ENCODE measurements around the gene TNFAIP3.
"Not testable (repeated sequence)": the region's sequence is repeated elsewhere in the genome, so short reads cannot be mapped to it uniquely, and the experiment has no call there.

DNA sequence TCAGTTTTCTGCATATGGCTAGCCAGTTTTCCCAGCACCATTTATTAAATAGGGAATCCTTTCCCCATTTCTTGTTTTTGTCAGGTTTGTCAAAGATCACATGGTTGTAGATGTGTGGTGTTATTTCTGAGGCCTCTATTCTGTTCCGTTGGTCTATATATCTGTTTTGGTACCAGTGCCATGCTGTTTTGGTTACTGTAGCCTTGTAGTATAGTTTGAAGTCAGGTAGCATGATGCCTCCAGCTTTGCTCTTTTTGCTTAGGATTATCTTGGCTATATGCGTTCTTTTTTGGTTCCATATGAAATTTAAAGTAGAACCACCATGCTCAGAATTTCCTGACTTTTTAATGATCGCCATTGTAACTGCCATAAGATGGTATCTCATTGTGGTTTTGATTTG, 19.2 kb downstream of the TNFAIP3 start:
- TF ChIP-seq POLR2AphosphoS5 (IDR thresholded peaks at IDR 0.05; ENCODE audit: insufficient read depth, low read depth, low read length); JUN (IDR thresholded peaks at IDR 0.05; ENCODE audit: borderline replicate concordance, insufficient read depth, insufficient read length, low read depth); MAX (IDR thresholded peaks at IDR 0.05; ENCODE audit: insufficient read depth, insufficient read length); MYC (IDR thresholded peaks at IDR 0.05; ENCODE audit: low read depth, low read length); POLR2A (IDR thresholded peaks at IDR 0.05; ENCODE audit: low read depth, low read length); EZH2 (IDR thresholded peaks at IDR 0.05; ENCODE audit: borderline replicate concordance, low read depth, low read length, severe bottlenecking); GATA2 (IDR thresholded peaks at IDR 0.05; ENCODE audit: insufficient read depth, insufficient read length, low read depth, low read length): not testable (repeated sequence)
- TF ChIP-seq, protein P1, sequence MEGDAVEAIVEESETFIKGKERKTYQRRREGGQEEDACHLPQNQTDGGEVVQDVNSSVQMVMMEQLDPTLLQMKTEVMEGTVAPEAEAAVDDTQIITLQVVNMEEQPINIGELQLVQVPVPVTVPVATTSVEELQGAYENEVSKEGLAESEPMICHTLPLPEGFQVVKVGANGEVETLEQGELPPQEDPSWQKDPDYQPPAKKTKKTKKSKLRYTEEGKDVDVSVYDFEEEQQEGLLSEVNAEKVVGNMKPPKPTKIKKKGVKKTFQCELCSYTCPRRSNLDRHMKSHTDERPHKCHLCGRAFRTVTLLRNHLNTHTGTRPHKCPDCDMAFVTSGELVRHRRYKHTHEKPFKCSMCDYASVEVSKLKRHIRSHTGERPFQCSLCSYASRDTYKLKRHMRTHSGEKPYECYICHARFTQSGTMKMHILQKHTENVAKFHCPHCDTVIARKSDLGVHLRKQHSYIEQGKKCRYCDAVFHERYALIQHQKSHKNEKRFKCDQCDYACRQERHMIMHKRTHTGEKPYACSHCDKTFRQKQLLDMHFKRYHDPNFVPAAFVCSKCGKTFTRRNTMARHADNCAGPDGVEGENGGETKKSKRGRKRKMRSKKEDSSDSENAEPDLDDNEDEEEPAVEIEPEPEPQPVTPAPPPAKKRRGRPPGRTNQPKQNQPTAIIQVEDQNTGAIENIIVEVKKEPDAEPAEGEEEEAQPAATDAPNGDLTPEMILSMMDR (IDR thresholded peaks at IDR 0.05; ENCODE audit: extremely low read depth in 1 of 2, insufficient read depth in 1 of 2, low read depth in 1 of 2, low read length in 2 of 2), result not testable (repeated sequence)
